Neural cell (in vitro differentiated cells): ENCODE data around the gene KIAA0753.

Source experiments
- POLR2AphosphoS5 ChIP-seq: IDR thresholded peaks from 2 replicates; pipeline ENCODE4 v1.6.1; 2012
- SMC3 ChIP-seq: fragments of 450-650 bp; conservative IDR thresholded peaks from 2 replicates; pipeline ENCODE4 v1.6.1; 2014; ENCODE audit warnings: antibody characterized with exemption, mild to moderate bottlenecking, moderate library complexity; ENCODE audit not compliant: poor library complexity
- TAF1 ChIP-seq: IDR thresholded peaks from 2 replicates; pipeline ENCODE4 v1.6.1; 2012; ENCODE audit warnings: low read depth
- TF ChIP-seq, protein P1 (sequence below): fragments of 450-650 bp; IDR thresholded peaks from 2 replicates; pipeline ENCODE4 v1.5.1; 2014; ENCODE audit warnings: antibody characterized with exemption, mild to moderate bottlenecking, moderate library complexity; ENCODE audit not compliant: poor library complexity, severe bottlenecking

- TF ChIP-seq, protein P1, sequence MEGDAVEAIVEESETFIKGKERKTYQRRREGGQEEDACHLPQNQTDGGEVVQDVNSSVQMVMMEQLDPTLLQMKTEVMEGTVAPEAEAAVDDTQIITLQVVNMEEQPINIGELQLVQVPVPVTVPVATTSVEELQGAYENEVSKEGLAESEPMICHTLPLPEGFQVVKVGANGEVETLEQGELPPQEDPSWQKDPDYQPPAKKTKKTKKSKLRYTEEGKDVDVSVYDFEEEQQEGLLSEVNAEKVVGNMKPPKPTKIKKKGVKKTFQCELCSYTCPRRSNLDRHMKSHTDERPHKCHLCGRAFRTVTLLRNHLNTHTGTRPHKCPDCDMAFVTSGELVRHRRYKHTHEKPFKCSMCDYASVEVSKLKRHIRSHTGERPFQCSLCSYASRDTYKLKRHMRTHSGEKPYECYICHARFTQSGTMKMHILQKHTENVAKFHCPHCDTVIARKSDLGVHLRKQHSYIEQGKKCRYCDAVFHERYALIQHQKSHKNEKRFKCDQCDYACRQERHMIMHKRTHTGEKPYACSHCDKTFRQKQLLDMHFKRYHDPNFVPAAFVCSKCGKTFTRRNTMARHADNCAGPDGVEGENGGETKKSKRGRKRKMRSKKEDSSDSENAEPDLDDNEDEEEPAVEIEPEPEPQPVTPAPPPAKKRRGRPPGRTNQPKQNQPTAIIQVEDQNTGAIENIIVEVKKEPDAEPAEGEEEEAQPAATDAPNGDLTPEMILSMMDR: no peak
- TF ChIP-seq SMC3: no peak
- TF ChIP-seq POLR2AphosphoS5: no peak
- TF ChIP-seq TAF1: no peak
Measured at GRCh38 chr17:6580625-6581024, 59.9 kb downstream of the KIAA0753 start.
